ENCODE data around the gene TRIM75.
"Not testable (repeated sequence)": the region's sequence is repeated elsewhere in the genome, so short reads cannot be mapped to it uniquely, and the experiment has no call there.

TRIM75 gene

GRCh38 chr4:165025782-165026181 lies 27.9 kb upstream of the TRIM75 start:
- H3K9ac ChIP-seq (ENCODE audit: low read depth, low read length); H3K27me3 ChIP-seq (ENCODE audit: control insufficient read depth, insufficient read depth, low read length); H3K9me3 ChIP-seq (ENCODE audit: control insufficient read depth, insufficient read depth, low read length); H3K4me1 ChIP-seq (ENCODE audit: control insufficient read depth, insufficient read depth, low read length); H3K36me3 ChIP-seq (ENCODE audit: control insufficient read depth, insufficient read depth, low read length); H3K4me3 ChIP-seq (ENCODE audit: low read depth, low read length); H3K27ac ChIP-seq (ENCODE audit: low read depth, low read length): not testable (repeated sequence)

GRCh38 chr4:165027762-165028402 lies 25.8 kb upstream of the TRIM75 start:
- no peak overlapping the region for H3K4me3 ChIP-seq (ENCODE audit: low read depth, low read length)
- H3K4me1 ChIP-seq (ENCODE audit: control insufficient read depth, insufficient read depth, low read length) = no peaks in the 10 kb centered on the region
- H3K36me3 ChIP-seq (ENCODE audit: control insufficient read depth, insufficient read depth, low read length) = no peaks in the 10 kb centered on the region
- no peaks in the 10 kb centered on the region; the same call in 1 of the 2 replicates for H3K9me3 ChIP-seq (ENCODE audit: control insufficient read depth, insufficient read depth, low read length)
- no peaks in the 10 kb centered on the region for H3K27me3 ChIP-seq (ENCODE audit: control insufficient read depth, insufficient read depth, low read length)
- H3K27ac ChIP-seq (ENCODE audit: low read depth, low read length) = no peak overlapping the region
- no peak overlapping the region for H3K9ac ChIP-seq (ENCODE audit: low read depth, low read length)

- no peak within 1 kb of the TSS for H3K9ac ChIP-seq (ENCODE audit: low read depth, low read length)
- H3K4me3 ChIP-seq (ENCODE audit: low read depth, low read length) = no peak within 1 kb of the TSS
- no peaks in the 10 kb centered on the region; the same call in 1 of the 2 replicates for H3K9me3 ChIP-seq (ENCODE audit: control insufficient read depth, insufficient read depth, low read length)
- H3K36me3 ChIP-seq (ENCODE audit: control insufficient read depth, insufficient read depth, low read length) = no peaks in the 10 kb centered on the region
- H3K27me3 ChIP-seq (ENCODE audit: control insufficient read depth, insufficient read depth, low read length) = no peaks in the 10 kb centered on the region
- H3K4me1 ChIP-seq (ENCODE audit: control insufficient read depth, insufficient read depth, low read length) = no peaks in the 10 kb centered on the region
- no peak within 1 kb of the TSS for H3K27ac ChIP-seq (ENCODE audit: low read depth, low read length)
Observed at GRCh38 chr4:165031436-165032211, 22.0 kb upstream of the TRIM75 start, which contains the start of gene TRIM60. Gene TRIM60, plus strand, starts transcription at chr4:165031999. Its CDS starts 8,074 bp downstream, at chr4:165040073.

GRCh38 chr4:165048170-165048569 lies 5.5 kb upstream of the TRIM75 start:
- Histone ChIP-seq H3K36me3 (ENCODE audit: control insufficient read depth, insufficient read depth, low read length) (no peaks in the 10 kb centered on the region), H3K4me3 (ENCODE audit: low read depth, low read length) (no peak overlapping the region), H3K9me3 (ENCODE audit: control insufficient read depth, insufficient read depth, low read length) (no peaks in the 10 kb centered on the region), H3K27ac (ENCODE audit: low read depth, low read length) (no peak overlapping the region), H3K27me3 (ENCODE audit: control insufficient read depth, insufficient read depth, low read length) (no peaks in the 10 kb centered on the region), H3K9ac (ENCODE audit: low read depth, low read length) (no peak overlapping the region), H3K4me1 (ENCODE audit: control insufficient read depth, insufficient read depth, low read length) (no peaks in the 10 kb centered on the region)

- Histone ChIP-seq H3K36me3 (ENCODE audit: control insufficient read depth, insufficient read depth, low read length) (no peaks in the 10 kb centered on the region), H3K9ac (ENCODE audit: low read depth, low read length) (no peak overlapping the region), H3K4me3 (ENCODE audit: low read depth, low read length) (no peak overlapping the region), H3K27ac (ENCODE audit: low read depth, low read length) (no peak overlapping the region), H3K9me3 (ENCODE audit: control insufficient read depth, insufficient read depth, low read length) (no peaks in the 10 kb centered on the region), H3K4me1 (ENCODE audit: control insufficient read depth, insufficient read depth, low read length) (no peaks in the 10 kb centered on the region), H3K27me3 (ENCODE audit: control insufficient read depth, insufficient read depth, low read length) (no peaks in the 10 kb centered on the region)
Observed at GRCh38 chr4:165052627-165053026, 1.0 kb upstream of the TRIM75 start.

- no peak overlapping the region for H3K4me3 ChIP-seq (ENCODE audit: low read depth, low read length)
Observed at GRCh38 chr4:165055601-165056000, 1.9 kb downstream of the TRIM75 start.

GRCh38 chr4:165058666-165059065 lies 5.0 kb downstream of the TRIM75 start:
- Histone ChIP-seq H3K4me1 (ENCODE audit: control insufficient read depth, insufficient read depth, low read length) (no peaks in the 10 kb centered on the region), H3K4me3 (ENCODE audit: low read depth, low read length) (no peak overlapping the region), H3K27ac (ENCODE audit: low read depth, low read length) (no peak overlapping the region), H3K9me3 (ENCODE audit: control insufficient read depth, insufficient read depth, low read length) (no peaks in the 10 kb centered on the region), H3K27me3 (ENCODE audit: control insufficient read depth, insufficient read depth, low read length) (no peaks in the 10 kb centered on the region), H3K36me3 (ENCODE audit: control insufficient read depth, insufficient read depth, low read length) (no peaks in the 10 kb centered on the region), H3K9ac (ENCODE audit: low read depth, low read length) (no peak overlapping the region)

More at GRCh38 chr4:165055601-165056000, 1.9 kb downstream of the TRIM75 start:
- H3K4me1 ChIP-seq (ENCODE audit: control insufficient read depth, insufficient read depth, low read length) = no peaks in the 10 kb centered on the region
- no peak overlapping the region for H3K9ac ChIP-seq (ENCODE audit: low read depth, low read length)
- no peak overlapping the region for H3K27ac ChIP-seq (ENCODE audit: low read depth, low read length)
- H3K27me3 ChIP-seq (ENCODE audit: control insufficient read depth, insufficient read depth, low read length) = no peaks in the 10 kb centered on the region
- no peaks in the 10 kb centered on the region for H3K9me3 ChIP-seq (ENCODE audit: control insufficient read depth, insufficient read depth, low read length)
- no peaks in the 10 kb centered on the region for H3K36me3 ChIP-seq (ENCODE audit: control insufficient read depth, insufficient read depth, low read length)

- H3K4me1 ChIP-seq (ENCODE audit: control insufficient read depth, insufficient read depth, low read length) = no peaks in the 10 kb centered on the region
- H3K36me3 ChIP-seq (ENCODE audit: control insufficient read depth, insufficient read depth, low read length) = no peaks in the 10 kb centered on the region
- no peaks in the 10 kb centered on the region for H3K27me3 ChIP-seq (ENCODE audit: control insufficient read depth, insufficient read depth, low read length)
- no peak overlapping the region for H3K4me3 ChIP-seq (ENCODE audit: low read depth, low read length)
- H3K27ac ChIP-seq (ENCODE audit: low read depth, low read length) = no peak overlapping the region
- no peaks in the 10 kb centered on the region for H3K9me3 ChIP-seq (ENCODE audit: control insufficient read depth, insufficient read depth, low read length)
- H3K9ac ChIP-seq (ENCODE audit: low read depth, low read length) = no peak overlapping the region
Observed at GRCh38 chr4:165059386-165059785, 5.7 kb downstream of the TRIM75 start.

GRCh38 chr4:165060938-165061337 lies 7.3 kb downstream of the TRIM75 start:
- no peaks in the 10 kb centered on the region for H3K4me1 ChIP-seq (ENCODE audit: control insufficient read depth, insufficient read depth, low read length)
- no peaks in the 10 kb centered on the region for H3K36me3 ChIP-seq (ENCODE audit: control insufficient read depth, insufficient read depth, low read length)
- no peak overlapping the region for H3K27ac ChIP-seq (ENCODE audit: low read depth, low read length)
- no peak overlapping the region for H3K4me3 ChIP-seq (ENCODE audit: low read depth, low read length)
- no peak overlapping the region for H3K9ac ChIP-seq (ENCODE audit: low read depth, low read length)
- H3K9me3 ChIP-seq (ENCODE audit: control insufficient read depth, insufficient read depth, low read length) = no peaks in the 10 kb centered on the region
- no peaks in the 10 kb centered on the region for H3K27me3 ChIP-seq (ENCODE audit: control insufficient read depth, insufficient read depth, low read length)

- Histone ChIP-seq H3K4me1 (ENCODE audit: control insufficient read depth, insufficient read depth, low read length) (no peaks in the 10 kb centered on the region), H3K27ac (ENCODE audit: low read depth, low read length) (no peak overlapping the region), H3K4me3 (ENCODE audit: low read depth, low read length) (no peak overlapping the region), H3K9ac (ENCODE audit: low read depth, low read length) (no peak overlapping the region), H3K27me3 (ENCODE audit: control insufficient read depth, insufficient read depth, low read length) (no peaks in the 10 kb centered on the region), H3K9me3 (ENCODE audit: control insufficient read depth, insufficient read depth, low read length) (no peaks in the 10 kb centered on the region), H3K36me3 (ENCODE audit: control insufficient read depth, insufficient read depth, low read length) (no peaks in the 10 kb centered on the region)
Observed at GRCh38 chr4:165070560-165070959, 16.9 kb downstream of the TRIM75 start.

- H3K9ac ChIP-seq (ENCODE audit: low read depth, low read length); H3K27me3 ChIP-seq (ENCODE audit: control insufficient read depth, insufficient read depth, low read length); H3K4me3 ChIP-seq (ENCODE audit: low read depth, low read length); H3K9me3 ChIP-seq (ENCODE audit: control insufficient read depth, insufficient read depth, low read length); H3K36me3 ChIP-seq (ENCODE audit: control insufficient read depth, insufficient read depth, low read length); H3K4me1 ChIP-seq (ENCODE audit: control insufficient read depth, insufficient read depth, low read length); H3K27ac ChIP-seq (ENCODE audit: low read depth, low read length): not testable (repeated sequence)
Observed at GRCh38 chr4:165073346-165073745, 19.7 kb downstream of the TRIM75 start.
